HL-60/S4 (cell line): ENCODE measurements around the gene MACF1.

Experiments
- in situ Hi-C: fragments of 300-500 bp; cut with MboI; formaldehyde crosslinking; loops from 2 replicates; pipeline ENCODE4 v1.14.3; 2022; ENCODE audit warnings: low sequenced_read_pairs

MACF1 gene

DNA sequence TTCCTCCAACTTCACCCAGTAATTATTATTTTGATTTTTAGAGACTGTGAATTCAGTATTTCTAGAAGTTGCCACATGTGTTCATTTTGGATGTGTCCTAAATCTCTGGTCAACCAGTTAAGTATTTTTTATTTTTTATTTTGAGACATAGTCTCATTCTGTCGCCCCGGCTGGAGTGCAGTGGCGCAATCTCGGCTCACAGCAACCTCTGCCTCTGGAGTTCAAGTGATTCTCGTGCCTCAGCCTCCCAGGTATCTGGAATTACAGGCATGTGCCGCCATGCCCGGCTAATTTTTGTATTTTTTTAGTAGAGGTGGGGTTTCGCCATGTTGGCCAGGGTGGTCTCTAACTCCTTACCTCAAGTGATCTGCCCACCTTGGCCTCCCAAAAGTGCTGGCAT, 8.0 kb downstream of the MACF1 start:
- in situ Hi-C loops = no loop called here

DNA sequence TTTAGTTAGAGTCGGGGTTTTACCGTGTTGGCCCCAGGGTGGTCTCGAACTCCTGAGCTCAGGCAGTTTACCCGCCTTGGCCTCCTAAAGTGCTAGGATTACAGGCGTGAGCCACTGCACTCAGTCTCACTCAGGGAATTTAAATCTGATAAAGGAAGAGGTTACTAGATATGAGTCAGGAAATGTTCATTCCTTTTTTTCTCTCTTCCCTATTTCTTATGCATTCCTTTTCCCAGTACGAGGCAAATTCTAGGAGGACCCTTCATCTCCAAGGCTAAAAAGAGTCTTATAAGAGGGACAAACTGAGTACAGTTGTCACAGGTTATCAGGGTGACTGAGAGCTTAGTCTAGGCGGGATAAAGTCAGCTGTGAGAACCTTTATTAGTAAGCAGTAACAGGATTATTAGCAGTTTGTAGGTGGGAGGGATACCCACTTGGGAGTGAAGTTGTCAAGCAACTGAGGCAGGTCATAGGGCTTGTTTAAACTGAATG, 9.1 kb downstream of the MACF1 start:
- in situ Hi-C loops = no loop called here

DNA sequence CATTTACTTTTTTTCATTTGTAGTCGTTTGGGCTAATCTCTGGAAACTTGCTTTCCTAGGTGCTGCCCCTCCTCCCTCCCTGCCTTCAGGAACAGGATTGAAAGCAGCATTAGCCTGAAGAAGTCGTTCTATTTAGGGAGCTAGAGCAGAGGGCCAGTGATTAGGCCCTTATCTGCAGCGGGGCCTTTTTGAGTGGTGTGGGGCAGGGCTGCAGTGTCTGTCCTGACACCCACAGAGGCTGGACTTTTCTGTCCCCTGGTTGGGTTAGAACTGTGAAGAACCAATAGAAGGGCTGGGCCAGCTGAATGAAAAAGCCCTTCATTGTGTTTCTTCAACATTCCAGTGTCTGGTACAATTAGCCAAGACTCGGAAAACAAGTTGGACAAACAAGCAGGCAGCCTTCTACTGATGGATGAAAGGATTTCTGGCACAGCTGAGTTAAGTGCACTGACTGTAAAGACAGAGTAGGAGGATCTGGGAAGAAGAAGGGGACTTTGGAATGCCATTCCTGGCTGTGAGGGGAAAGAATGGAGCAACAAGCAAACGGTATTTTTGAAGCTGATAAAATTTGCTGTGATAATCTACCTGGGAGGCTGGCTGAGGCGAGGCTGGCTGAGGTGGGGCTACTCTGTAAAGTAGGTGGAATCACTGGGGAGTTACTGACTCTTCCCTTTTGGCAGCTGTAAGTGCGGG, 9.7 kb downstream of the MACF1 start:
- in situ Hi-C loops = no loop called here

DNA sequence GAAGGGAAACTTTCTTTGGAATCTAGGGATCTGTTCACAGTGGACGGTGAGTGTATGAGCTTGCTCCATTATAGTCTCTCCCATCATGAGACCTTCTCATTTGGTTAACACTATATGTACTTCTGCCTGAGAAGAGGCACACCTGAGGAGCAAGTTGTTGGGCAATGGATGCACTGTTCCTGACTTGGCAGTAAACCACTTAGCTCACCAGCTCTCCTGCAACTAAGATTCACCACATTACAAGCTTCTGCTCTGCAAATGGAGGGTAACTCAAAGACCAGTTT, 10.2 kb downstream of the MACF1 start:
- in situ Hi-C loops = no loop called here

DNA sequence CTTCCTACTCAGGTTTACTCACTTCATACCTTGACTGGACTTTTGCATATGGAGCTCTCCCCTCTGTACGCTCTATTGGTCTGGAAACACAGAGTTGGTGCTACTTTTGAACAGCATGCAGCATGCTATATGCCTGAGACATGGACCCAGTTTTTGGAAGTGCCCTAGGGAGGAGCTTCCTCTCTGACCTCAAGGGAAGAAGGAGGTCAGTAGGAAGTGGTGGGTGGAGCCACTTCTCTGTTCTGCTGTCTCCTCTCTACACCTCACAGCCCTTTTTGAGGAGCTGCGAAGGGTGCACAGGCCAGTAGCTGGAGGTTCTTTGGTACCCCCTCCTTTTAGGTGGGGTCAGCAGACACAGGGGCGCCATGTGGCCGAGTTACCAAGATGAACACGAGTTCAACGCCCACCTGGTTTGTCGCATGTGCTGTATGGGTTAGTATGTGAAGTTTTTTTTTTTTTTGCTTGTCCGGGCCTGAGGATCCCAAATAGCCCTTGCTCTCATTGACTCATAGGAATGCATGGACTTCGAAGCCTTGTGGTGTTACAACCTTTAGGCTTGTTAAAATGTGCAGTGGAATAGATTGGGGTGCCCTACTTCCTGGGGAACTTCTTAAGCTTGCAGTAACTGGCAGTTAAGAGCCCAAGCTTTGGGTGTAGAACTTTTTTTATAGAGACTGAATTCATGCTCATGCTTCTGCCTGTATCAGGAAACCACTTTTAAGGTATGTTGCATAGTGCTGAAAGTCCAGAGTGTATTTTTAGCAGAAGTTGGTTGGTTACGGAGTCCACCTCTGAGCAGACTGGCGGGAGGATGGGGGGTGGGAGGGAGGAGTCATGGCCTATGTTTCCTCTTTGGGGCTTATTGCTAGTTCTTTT, 10.7 kb downstream of the MACF1 start:
- in situ Hi-C loops = no loop called here

DNA sequence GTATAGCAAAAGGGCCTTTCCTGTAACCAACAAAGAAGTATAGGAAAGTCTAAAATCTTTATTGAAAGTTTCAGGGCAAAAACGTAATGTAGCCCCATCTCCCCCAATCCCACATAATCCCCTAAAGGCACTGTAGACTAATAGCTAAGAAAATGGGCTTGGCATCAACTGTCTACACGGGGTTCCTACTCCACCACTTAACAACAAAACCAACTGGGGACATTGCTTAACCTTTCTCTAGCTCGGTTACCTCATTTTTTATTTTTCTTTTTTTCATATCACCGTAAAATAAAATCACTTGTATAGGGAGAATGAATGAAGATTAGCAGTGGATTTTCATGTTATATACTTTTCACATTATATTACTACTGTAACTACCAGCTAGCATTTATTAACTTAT, 12.3 kb downstream of the MACF1 start:
- in situ Hi-C loops = no loop called here

DNA sequence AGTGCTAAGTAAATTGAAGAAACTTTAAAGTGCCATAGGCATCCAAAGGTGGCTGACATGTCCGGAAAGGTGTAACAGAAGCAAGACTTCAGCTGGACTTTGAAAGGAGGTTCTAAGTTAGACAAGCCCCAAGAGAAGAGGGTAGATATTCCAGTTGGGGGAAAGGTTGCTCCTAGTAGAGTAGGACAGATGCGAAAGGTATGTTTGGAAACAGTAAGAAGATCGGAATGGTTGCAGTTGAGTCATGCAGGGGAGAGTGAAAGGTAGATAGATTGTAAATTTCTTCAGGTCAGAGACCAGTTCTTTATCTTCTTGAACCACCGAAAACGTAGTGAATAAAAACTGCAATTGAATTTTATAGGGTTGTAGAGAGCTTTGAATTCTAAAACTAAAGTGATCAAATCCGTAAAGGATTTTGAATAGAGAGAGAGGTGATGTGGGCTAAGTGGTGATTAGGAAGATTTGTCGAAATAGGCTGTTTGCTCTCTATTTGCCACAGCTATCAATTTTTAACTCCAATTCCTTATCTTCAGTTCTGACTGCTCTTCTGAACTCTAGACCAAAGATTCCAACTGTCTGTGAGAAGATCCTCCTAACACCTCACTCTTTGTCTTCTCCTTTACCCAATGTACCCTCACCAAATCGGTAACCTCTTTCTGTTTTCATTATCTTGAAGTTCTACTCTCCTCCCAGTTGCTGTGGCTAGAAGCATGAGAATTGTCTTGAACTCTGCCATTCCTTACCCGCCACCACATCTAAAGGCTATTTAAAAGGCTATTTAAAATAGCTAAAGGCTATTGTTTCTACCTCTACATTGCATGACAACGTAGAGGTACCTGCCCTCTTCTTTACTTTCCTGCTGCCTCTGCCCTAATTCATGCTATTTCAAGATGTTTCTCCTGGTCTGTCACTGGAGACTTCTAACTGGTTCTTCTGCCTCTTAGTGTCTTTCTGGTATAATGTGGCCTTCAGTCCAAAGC, 16.7 kb downstream of the MACF1 start:
- in situ Hi-C loops = no loop called here

DNA sequence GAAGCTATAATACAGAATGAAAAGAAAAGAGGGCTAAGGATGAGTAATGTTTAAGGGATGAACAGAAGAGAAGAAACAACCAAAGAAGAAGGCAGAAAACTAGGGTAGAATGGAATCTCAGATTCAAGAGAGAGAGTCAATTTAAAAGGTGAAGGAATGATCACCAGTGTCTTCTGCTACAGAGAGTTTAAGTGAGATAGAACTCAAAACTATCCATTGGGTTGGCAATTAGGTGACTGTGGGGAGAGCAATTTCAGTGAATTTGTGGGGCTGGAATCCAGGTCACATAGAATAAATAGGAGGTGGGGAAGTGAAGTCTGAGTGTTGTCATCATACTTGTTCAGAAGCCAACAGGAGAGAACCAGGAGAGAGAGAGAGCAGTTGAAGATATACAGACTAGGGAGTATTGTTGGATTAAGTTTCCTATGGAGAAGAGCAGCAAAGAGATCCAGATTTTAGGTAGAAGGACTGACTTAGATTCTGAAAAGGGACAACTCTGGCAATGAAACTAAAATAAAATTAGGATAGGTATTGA, 19.9 kb downstream of the MACF1 start:
- in situ Hi-C loops = no loop called here

DNA sequence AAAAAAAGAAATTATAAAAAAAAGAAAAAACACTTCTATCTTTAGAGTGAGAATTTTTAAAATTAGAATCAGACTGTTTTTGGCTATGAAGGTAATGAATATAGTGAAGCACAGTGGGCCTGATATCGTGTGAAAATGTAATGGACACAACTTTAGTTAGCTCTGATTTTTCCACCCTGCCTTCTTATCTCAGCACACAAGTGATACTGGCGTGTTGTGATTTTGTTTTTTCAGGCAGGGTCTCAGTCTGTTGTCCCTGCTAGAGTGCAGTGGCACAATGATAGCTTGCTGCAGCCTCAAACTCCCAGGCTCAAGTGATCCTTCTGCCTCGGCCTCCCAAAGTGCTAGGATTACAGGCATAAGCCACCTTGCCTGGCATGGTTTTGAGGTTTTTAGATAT, 22.3 kb downstream of the MACF1 start:
- in situ Hi-C loops = no loop called here

DNA sequence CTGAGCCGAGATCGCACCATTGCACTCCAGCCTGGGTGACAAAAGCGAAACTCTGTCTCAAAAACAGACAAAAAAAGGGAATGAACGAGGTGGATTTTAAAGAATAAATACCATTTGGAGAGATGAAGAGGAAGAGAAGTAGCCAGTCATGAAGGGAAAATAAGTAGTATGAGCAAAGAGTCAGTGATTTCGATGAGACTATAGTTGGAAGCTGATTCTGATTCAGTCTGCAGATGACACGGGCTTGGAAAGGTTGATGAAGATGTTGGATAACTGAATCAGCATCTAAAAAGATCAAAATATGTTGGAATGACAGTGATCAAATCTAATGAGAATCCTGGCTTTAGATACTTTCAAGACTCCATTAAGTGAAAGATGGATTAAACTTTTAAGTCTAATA, 23.8 kb downstream of the MACF1 start:
- in situ Hi-C loops = no loop called here

DNA sequence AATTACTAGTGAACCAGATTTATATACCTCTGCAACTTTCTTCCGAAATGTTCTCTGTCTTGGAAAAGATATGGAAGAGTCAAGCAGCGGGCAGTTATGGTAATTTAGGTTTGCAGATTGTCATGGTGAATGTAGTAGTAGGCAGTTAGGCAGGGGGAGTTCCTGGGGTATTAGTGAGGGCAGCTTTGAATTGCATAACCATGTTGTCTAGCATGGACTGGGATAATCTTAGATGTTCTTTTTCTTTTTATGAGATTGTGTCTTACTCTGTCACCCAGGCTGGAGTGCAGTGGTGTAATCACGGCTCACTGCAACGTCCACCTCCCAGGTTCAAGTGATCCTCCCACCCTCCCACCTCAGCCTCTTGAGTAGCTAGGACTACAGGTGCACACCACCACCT, 25.0 kb downstream of the MACF1 start:
- in situ Hi-C loops = no loop called here

DNA sequence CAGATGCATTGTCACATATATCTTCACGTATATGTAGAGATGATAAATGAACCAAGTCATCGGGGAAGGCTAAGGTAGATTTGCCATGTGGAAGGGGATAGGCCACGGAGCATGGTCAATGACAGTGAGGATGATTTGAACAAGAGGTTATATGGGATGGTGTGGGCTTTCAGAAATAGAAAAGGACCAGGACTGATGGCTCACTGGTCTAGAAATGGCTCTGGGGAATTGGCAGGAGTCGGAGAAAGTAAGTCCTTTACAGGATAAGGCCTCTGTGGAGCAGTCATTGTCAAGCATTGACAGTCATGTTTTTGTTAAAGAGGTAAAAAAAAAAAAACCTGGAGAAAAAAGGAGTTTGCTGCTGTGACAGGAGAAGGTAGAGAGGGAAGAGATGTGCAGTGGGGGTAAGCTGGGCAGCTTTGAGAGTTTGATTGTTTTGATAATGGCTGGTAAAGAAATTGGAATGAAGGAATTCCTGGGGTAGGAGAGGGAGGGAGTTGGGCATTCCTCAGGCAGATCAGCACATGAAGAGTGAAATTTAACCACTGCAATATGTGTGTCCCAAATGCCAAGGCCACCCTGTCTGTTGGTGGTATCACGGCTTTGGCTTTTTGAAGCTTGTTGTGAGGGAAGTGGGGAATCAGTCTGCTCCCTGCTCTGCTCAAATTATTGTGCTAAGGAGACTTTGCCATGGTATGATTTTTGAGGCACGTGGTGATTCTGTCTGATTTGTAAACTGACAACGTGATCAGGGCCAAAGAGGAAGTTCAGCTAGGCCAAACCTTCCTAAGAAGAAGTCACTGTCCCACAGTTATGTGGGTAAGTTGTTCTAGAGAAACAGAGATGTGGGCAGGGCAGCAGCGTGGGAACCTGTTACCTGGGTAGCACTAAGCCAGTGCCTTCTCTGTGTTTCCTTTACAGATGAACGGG, 26.0 kb downstream of the MACF1 start:
- in situ Hi-C loops = no loop called here

DNA sequence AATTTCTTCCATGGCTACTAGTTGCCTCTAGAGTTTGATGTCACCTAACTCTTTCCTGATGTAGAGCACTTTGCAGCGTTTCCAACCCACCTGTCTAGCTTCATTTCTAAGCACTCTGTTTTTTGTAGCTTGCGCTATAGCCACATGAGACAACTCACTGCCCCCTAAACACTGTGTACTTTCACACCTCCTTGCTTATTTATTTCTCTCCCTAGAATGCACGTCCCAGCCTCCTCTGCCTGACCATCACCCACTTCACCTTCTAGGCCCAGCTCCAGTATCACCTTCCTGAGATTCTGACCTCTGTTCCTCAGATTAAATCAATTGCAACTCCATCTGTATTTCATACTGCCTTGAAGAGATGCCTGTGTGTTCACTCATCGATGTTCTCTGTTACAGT, 32.5 kb downstream of the MACF1 start:
- in situ Hi-C loops = no loop called here

DNA sequence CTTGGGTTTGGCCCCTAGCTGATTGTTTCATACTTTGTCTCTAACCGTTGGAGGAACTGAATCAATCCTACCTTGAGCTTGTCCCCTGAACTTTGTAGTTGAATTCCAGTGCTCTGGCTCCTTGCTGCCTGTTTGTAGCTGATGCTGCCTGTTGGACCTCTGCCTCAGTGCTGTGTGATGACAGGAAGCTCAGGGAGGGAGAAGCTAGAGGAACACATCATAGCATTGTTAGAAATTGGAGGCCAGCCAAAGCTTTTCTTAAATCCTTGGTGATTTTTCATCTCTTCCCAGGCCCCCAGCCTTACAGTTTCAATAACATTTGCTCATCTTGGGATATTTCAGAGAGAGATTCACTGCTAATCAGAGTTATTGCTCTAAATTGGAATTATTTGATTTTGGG, 34.0 kb downstream of the MACF1 start:
- in situ Hi-C loops = no loop called here

DNA sequence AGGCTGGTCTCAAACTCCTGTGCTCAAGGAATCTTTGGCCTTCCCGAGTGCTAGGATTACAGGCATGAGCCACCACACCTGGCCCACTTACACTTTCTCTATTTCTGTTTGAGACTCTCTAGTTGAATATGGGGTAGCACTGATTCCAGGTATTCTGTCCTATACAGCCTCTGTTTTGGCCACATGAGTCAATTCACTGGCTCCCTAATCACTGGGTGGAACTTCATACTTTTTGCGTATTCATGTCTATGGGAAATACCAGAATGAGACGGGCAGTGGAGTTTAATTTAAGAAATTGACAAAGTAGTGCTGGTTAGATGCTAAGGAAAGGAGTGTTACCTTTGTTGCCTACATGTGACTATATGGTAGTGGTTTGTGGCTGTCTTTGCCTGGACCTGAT, 35.5 kb downstream of the MACF1 start:
- in situ Hi-C loops = no loop called here

DNA sequence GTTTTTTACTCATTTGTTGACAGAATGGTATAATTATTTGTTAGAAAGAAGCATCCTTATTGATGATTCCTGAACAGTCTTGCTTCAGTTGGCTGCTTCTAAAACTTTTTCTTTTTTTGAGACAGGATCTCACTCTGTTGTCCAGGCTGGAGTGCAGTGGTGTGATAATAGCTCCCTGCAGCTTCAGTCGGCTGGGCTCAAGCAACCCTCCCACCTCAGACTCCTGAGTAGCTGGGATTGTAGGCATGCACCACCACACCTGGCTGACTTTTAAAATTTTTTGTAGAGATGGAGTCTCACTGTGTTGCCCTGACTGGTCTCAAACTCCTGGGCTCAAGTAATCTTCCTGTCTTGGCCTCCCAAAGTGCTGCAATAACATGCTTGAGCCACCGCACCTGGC, 38.8 kb downstream of the MACF1 start:
- in situ Hi-C loops = no loop called here

DNA sequence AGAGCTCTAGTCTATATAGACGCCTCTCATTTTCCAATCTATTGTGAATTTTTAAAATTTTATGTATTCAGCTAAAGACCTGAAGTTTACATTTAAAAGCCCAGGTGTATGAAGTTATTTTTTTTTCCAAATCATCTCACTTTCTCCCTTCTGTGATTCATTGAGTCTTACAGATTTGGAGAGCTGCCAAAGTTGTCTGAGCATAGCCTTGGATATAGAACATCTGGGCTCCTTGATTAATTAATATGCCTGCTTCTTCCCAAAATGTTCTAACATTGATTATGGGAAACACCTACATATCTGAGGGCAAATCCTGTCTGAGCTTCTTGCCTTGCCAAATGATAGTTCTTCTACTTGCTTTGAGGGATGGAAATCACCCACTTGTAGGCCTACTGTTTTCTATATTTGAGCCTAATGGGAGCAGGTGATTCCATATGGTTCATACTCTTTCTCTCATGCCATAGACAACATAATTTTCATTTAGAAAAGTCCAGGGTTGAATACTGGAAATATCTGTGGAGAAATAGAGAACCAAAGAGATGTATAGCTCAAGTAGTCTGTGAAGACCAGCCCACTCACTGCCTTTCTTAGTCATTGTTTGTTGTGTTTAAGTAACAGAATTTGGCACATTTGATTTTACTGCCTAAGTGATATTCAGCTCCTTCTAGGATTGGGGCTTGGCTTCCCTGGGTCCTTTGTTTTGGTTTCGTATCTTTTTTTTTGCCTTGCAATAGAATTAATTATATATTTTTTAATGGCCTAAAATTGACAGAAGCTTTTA, 46.2 kb downstream of the MACF1 start:
- in situ Hi-C loops = loop anchor here (25.0 kb wide), 1 partner anchor 138 kb away; no protein-coding TSS in a partner anchor

DNA sequence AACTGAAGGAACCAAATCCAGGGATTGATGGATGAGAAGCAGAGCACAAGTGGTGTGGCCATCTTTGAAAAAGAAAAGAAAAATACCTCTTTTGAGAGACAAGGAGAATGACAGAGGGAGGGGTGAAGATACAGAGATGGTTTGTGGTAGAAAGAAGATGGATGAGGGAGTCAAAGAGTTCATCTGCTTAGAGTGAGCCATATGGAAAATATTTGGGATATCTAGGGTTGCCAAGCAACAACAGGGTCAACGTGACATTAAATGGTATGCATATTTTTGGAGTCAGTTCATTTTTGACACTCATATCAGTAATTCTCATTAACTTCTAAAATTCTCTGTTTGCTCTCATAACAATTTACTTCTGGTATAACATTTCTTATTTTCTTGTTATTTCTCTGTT, 50.7 kb downstream of the MACF1 start:
- in situ Hi-C loops = loop anchor here (5.0 to 25.0 kb wide), 2 partner anchors 63 to 143 kb away; no protein-coding TSS in a partner anchor
